H1 (cell line): ENCODE data around the gene PITX3. TPM values are rescaled to one million over a fixed set of nuclear protein-coding genes. Genes with fewer than 3 reads are reported as not detected.

Experiments used
- CTCF ChIA-PET: fragments of 300-600 bp; sonication (Branson Sonifier 250); formaldehyde crosslinking; loops from one replicate; lab custom pipeline; 2021; ENCODE audit not compliant: partially characterized antibody; lab: Charles Lee
- POLR2A ChIA-PET: fragments of 300-600 bp; sonication (Branson Sonifier 250); formaldehyde crosslinking; loops from one replicate; lab custom pipeline; 2021; ENCODE audit warnings: inconsistent platforms; ENCODE audit not compliant: partially characterized antibody; lab: Charles Lee
- DNase-seq, 2 experiments: peaks; one replicate each; pipeline versions ENCODE4 v3.0.0 to v3.0.0-alpha.2; 2010 to 2022; ENCODE audit warnings: low spot score in 2 of 2, low read depth in 1 of 2, mixed read lengths in 1 of 2
- FAIRE-seq: peaks from 2 replicates; lab custom pipeline; 2011; peaks lifted over from hg19 to GRCh38; lab: Jason Lieb, UNC
- H2AFZ ChIP-seq: 2 replicates; pipeline ENCODE4 v1.8.1; 2012; ENCODE audit warnings: low read length, inconsistent platforms
- H2AK5ac ChIP-seq: 2 replicates; pipeline ENCODE4 v1.6.1; 2013; ENCODE audit warnings: low read depth, low read length
- H2BK120ac ChIP-seq: replicated peaks from 2 replicates; pipeline ENCODE3; 2013; ENCODE audit warnings: low read depth, low read length, inconsistent platforms
- H2BK12ac ChIP-seq: 2 replicates; pipeline ENCODE4 v1.6.1; 2013; ENCODE audit warnings: low read depth, low read length
- H2BK15ac ChIP-seq: 2 replicates; pipeline ENCODE4 v1.6.1; 2013; ENCODE audit warnings: low read length
- H2BK20ac ChIP-seq: 2 replicates; pipeline ENCODE4 v1.6.1; 2013; ENCODE audit warnings: low read length
- H2BK5ac ChIP-seq: 2 replicates; pipeline ENCODE4 v1.6.1; 2013; ENCODE audit warnings: low read depth, low read length
- H3K14ac ChIP-seq: 2 replicates; pipeline ENCODE4 v1.6.1; 2013; ENCODE audit warnings: inconsistent platforms; ENCODE audit not compliant: insufficient read length
- H3K18ac ChIP-seq: 2 replicates; pipeline ENCODE4 v1.6.1; 2013; ENCODE audit warnings: low read length; ENCODE audit errors: extremely low read depth
- H3K23ac ChIP-seq: 2 replicates; pipeline ENCODE4 v1.6.1; 2013; ENCODE audit warnings: inconsistent platforms; ENCODE audit not compliant: insufficient read length
- H3K23me2 ChIP-seq: 2 replicates; pipeline ENCODE4 v1.6.1; 2013; ENCODE audit warnings: low read depth, low read length
- H3K27ac ChIP-seq: 2 replicates; pipeline ENCODE4 v1.6.1; 2011; ENCODE audit warnings: low read depth, low read length, inconsistent platforms
- H3K27me3 ChIP-seq, 4 experiments: replicated peaks in 1 of 4; 1 replicate in 1 of 4; 2 replicates in 3 of 4; pipeline versions ENCODE4 v1.6.1 to v1.8.1; 2011 to 2013; ENCODE audit warnings: low read length in 3 of 4, mild to moderate bottlenecking in 3 of 4, inconsistent platforms in 2 of 4, mixed read lengths in 2 of 4, moderate library complexity in 1 of 4; ENCODE audit not compliant: control insufficient read depth in 3 of 4, insufficient read depth in 3 of 4; ENCODE audit errors: extremely low read depth in 1 of 4
- H3K36me3 ChIP-seq, 4 experiments: 2 replicates each; pipeline versions ENCODE4 v1.6.1 to v1.8.1; 2011 to 2013; ENCODE audit warnings: mild to moderate bottlenecking in 4 of 4, low read length in 3 of 4, moderate library complexity in 2 of 4, control low read depth in 1 of 4, inconsistent platforms in 1 of 4; ENCODE audit not compliant: insufficient read depth in 4 of 4, control insufficient read depth in 2 of 4
- H3K4ac ChIP-seq: replicated peaks from 2 replicates; pipeline ENCODE3; 2013; ENCODE audit warnings: low read length, low read depth, mixed read lengths, inconsistent platforms; ENCODE audit not compliant: insufficient read length
- H3K4me1 ChIP-seq, 4 experiments: replicated peaks in 1 of 4; 1 replicate in 1 of 4; 2 replicates in 3 of 4; pipeline versions ENCODE4 v1.6.1 to v1.8.1; 2011 to 2013; ENCODE audit warnings: low read length in 3 of 4, inconsistent platforms in 2 of 4, mixed read lengths in 1 of 4; ENCODE audit not compliant: insufficient read depth in 4 of 4, control insufficient read depth in 3 of 4
- H3K4me2 ChIP-seq, 2 experiments: 2 replicates each; pipeline versions ENCODE4 v1.6.1 to v1.8.1; 2011 to 2013; ENCODE audit warnings: low read depth in 2 of 2, low read length in 2 of 2, control low read depth in 1 of 2, inconsistent platforms in 1 of 2, mild to moderate bottlenecking in 1 of 2; ENCODE audit not compliant: insufficient read depth in 1 of 2
- H3K4me3 ChIP-seq, 4 experiments: fragments of 200-600, 300-600 bp in 1 of 4; sonication (generic), shearing (Covaris generic), sonication (Bioruptor Twin) in 1 of 4; 2 replicates each; pipeline versions ENCODE4 v1.5.1 to v1.8.1; 2011 to 2016; ENCODE audit warnings: low read length in 4 of 4, low read depth in 3 of 4, control low read depth in 2 of 4, inconsistent platforms in 2 of 4, mild to moderate bottlenecking in 2 of 4, mixed read lengths in 1 of 4, moderate library complexity in 1 of 4; ENCODE audit not compliant: insufficient read depth in 2 of 4; ENCODE audit errors: extremely low read depth in 1 of 4
- H3K56ac ChIP-seq: replicated peaks from 2 replicates; pipeline ENCODE3; 2013; ENCODE audit warnings: low read depth, mild to moderate bottlenecking, mixed read lengths, low read length, inconsistent platforms; ENCODE audit not compliant: insufficient read length
- H3K79me1 ChIP-seq: 2 replicates; pipeline ENCODE4 v1.6.1; 2013; ENCODE audit warnings: low read depth, low read length, control low read depth
- H3K79me2 ChIP-seq, 2 experiments: 2 replicates each; pipeline versions ENCODE4 v1.6.1 to v1.8.1; 2012 to 2013; ENCODE audit warnings: low read length in 2 of 2, mild to moderate bottlenecking in 2 of 2, inconsistent platforms in 1 of 2; ENCODE audit not compliant: insufficient read depth in 2 of 2, control insufficient read depth in 1 of 2
- H3K9ac ChIP-seq, 4 experiments: replicated peaks in 1 of 4; 1 replicate in 1 of 4; 2 replicates in 3 of 4; pipeline versions ENCODE4 v1.6.1 to v1.8.1; 2011 to 2013; ENCODE audit warnings: low read depth in 3 of 4, low read length in 3 of 4, control low read depth in 2 of 4, mild to moderate bottlenecking in 2 of 4, moderate library complexity in 2 of 4, inconsistent platforms in 1 of 4; ENCODE audit errors: extremely low read depth in 1 of 4
- H3K9me3 ChIP-seq, 2 experiments: 2 replicates each; pipeline versions ENCODE4 v1.6.1 to v1.8.1; 2012 to 2013; ENCODE audit warnings: mild to moderate bottlenecking in 2 of 2, moderate library complexity in 2 of 2, control low read depth in 1 of 2, inconsistent platforms in 1 of 2, low read depth in 1 of 2, low read length in 1 of 2, mixed read lengths in 1 of 2; ENCODE audit not compliant: insufficient read depth in 2 of 2
- H4K20me1 ChIP-seq, 2 experiments: replicated peaks in 1 of 2; 2 replicates each; pipeline versions ENCODE3 to v1.8.1; 2011 to 2013; ENCODE audit warnings: inconsistent platforms in 2 of 2, low read length in 2 of 2, mild to moderate bottlenecking in 1 of 2; ENCODE audit not compliant: insufficient read depth in 2 of 2, control insufficient read depth in 1 of 2
- H4K5ac ChIP-seq: 2 replicates; pipeline ENCODE4 v1.6.1; 2013; ENCODE audit warnings: low read length, low read depth, mixed read lengths, inconsistent platforms; ENCODE audit not compliant: insufficient read length
- H4K8ac ChIP-seq: 2 replicates; pipeline ENCODE4 v1.8.0; 2013; ENCODE audit warnings: mild to moderate bottlenecking, moderate library complexity, low read length, inconsistent platforms; ENCODE audit not compliant: insufficient read depth; ENCODE audit errors: extremely low read depth
- H4K91ac ChIP-seq: replicated peaks from 2 replicates; pipeline ENCODE3; 2013; ENCODE audit warnings: low read length, mixed read lengths, inconsistent platforms; ENCODE audit not compliant: insufficient read length
- CEBPB ChIP-seq: IDR thresholded peaks from 2 replicates; pipeline ENCODE4 v1.6.1; 2012; ENCODE audit warnings: low read depth, low read length
- JUND ChIP-seq: IDR thresholded peaks from 2 replicates; pipeline ENCODE4 v1.6.1; 2011; ENCODE audit warnings: mild to moderate bottlenecking, improper control_type of control experiment, low read length
- RBBP5 ChIP-seq: IDR thresholded peaks from 2 replicates; pipeline ENCODE4 v1.7.1; 2012; ENCODE audit warnings: low read depth, mild to moderate bottlenecking, inconsistent platforms, low read length, moderate library complexity, borderline replicate concordance
- whole genome bisulfite sequencing, 2 experiments: shearing (Covaris generic) in 1 of 2; methylation state at CpG; one replicate each; pipeline versions ENCODE4 v1.1.6 to v1.1.7; 2013 to 2015; ENCODE audit warnings: low lambda C conversion rate in 2 of 2, mixed read lengths in 2 of 2, inconsistent platforms in 1 of 2, low coverage in 1 of 2, missing lambda C conversion rate in 1 of 2; ENCODE audit not compliant: insufficient replicate concordance in 2 of 2, insufficient coverage in 1 of 2, insufficient read length in 1 of 2; ENCODE audit errors: extremely low coverage in 1 of 2, missing lambda C conversion rate in 1 of 2; 5-methylcytosine and 5-hydroxymethylcytosine counted together
- polyA plus RNA-seq, 7 experiments: library from polyadenylated mRNA; depleted of rRNA in 3 of 7; stranded (reverse) in 5 of 7; unstranded in 2 of 7; fragments of >200 nt in 5 of 7; fragments of 200-250 nt in 2 of 7; gene quantifications; 1 replicate in 5 of 7; 2 replicates in 1 of 7; 4 replicates in 1 of 7; pipeline versions ENCODE4 v1.2.1 to v1.2.3, GENCODE V29; 2011 to 2013; ENCODE audit warnings: missing spikeins in 2 of 7, mixed read lengths in 2 of 7
- total RNA-seq: library from RNA; stranded (reverse); fragmentation: NEBNext Ultra II Directional; extraction: Animal tissue kit (Norgen Biotek cat#: 25700); gene quantifications from 2 replicates; pipeline ENCODE4 v1.2.1, GENCODE V29; 2021

PITX3 gene
- total and polyA plus RNA-seq, 2 of the 8 experiments (the other 6 are each of a cell fraction or from before 2014, with no cell fraction given) = 0.18 to 0.41 TPM

DNA sequence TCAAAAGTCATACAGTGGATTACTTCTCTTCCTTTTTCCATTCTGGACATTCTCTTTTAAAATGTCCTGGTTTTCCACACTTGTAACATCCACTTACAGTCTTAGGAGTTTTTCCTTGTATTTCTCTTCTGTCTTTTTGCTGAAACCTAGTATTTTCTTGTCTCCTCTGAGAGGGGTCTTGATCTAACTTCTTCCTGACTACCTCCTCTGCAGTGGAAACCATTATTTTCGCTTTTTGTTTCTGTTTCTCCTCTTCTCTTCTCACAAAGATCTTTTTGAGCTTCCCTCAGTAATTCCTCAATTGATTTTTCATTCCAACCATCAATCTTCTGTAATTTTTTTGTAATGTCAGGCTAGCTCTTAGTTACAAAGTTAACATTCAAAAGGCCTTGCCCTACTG is 38.9 kb downstream of the PITX3 start:
- H2BK120ac ChIP-seq = no peak overlapping the region
- H3K14ac ChIP-seq = no peak overlapping the region
- no peak overlapping the region for H2AK5ac ChIP-seq
- H2BK15ac ChIP-seq = no peak overlapping the region
- H4K91ac ChIP-seq = no peak overlapping the region
- no peaks in the 10 kb centered on the region for H4K20me1 ChIP-seq
- no peak overlapping the region for H3K18ac ChIP-seq
- no peak overlapping the region for H2BK20ac ChIP-seq
- DNase-seq = no peak
- H3K79me2 ChIP-seq = no peaks in the 10 kb centered on the region
- no peak overlapping the region for H3K27ac ChIP-seq
- peaks cover 0 to 2% (median 0%) of the 10 kb centered on the region in 4 experiments; a peak in 1 of 7 replicates for H3K27me3 ChIP-seq
- no peak overlapping the region for H3K4me2 ChIP-seq
- no peak for FAIRE-seq
- H4K8ac ChIP-seq = no peak overlapping the region
- no peak overlapping the region for H3K9ac ChIP-seq
- no peak overlapping the region for H2AFZ ChIP-seq
- no peak overlapping the region for H2BK12ac ChIP-seq
- H4K5ac ChIP-seq = no peak overlapping the region
- POLR2A ChIA-PET = interaction anchor here (0.7 kb wide), 1 partner anchor 119 kb away, joined by 3 read pairs; no protein-coding TSS in a partner anchor
- H3K4ac ChIP-seq = no peak overlapping the region
- no peaks in the 10 kb centered on the region for H3K4me1 ChIP-seq
- no peak overlapping the region for H3K4me3 ChIP-seq
- 38% methylated on average over 1 of the region's 1 CpG; no CpG with 5 or more reads in 1 of the 2 experiments for WGBS, 2 experiments
- CTCF ChIA-PET = interaction anchor here (1.1 kb wide), 1 partner anchor 33 kb away, joined by 3 read pairs; no protein-coding TSS in a partner anchor
- H2BK5ac ChIP-seq = no peak overlapping the region
- no peaks in the 10 kb centered on the region for H3K79me1 ChIP-seq
- no peaks in the 10 kb centered on the region; a peak in 1 of 8 replicates for H3K36me3 ChIP-seq
- H3K23ac ChIP-seq = no peak overlapping the region
- TF ChIP-seq JUND (no peak), CEBPB (no peak), RBBP5 (no peak)
- TF ChIP-seq, all 59 proteins: peak for 0
- H3K23me2 ChIP-seq = no peaks in the 10 kb centered on the region
- no peak overlapping the region for H3K56ac ChIP-seq
- peaks cover 15 to 27% of the 10 kb centered on the region in 2 experiments for H3K9me3 ChIP-seq
